GM23338 (cell line): ENCODE results near the gene KRTAP4-3. TPM values are rescaled to one million over a fixed set of nuclear protein-coding genes. Genes with fewer than 3 reads are reported as not detected.

Experiments
- ATAC-seq: fragments of 200-7000 bp; cut with Tn5 transposase; 3 replicates; pipeline ENCODE4 v1.9.1; 2020
- DNase-seq: peaks from one replicate; pipeline ENCODE4 v3.0.0-alpha.2; 2015; ENCODE audit warnings: low spot score
- H2AFZ ChIP-seq: fragments of 200-600 bp; sonication (generic); 2 replicates; pipeline ENCODE4 v1.8.0; 2016; ENCODE audit warnings: antibody characterized with exemption, mild to moderate bottlenecking, moderate library complexity
- H3F3A ChIP-seq: fragments of 200-600 bp; sonication (generic); replicated peaks from 2 replicates; pipeline ENCODE4 v1.8.0; 2017; ENCODE audit warnings: antibody characterized with exemption, mixed run types, low read depth
- H3K27ac ChIP-seq: fragments of 200-600 bp; sonication (generic); 2 replicates; pipeline ENCODE4 v1.6.1; 2016; ENCODE audit warnings: low read depth
- H3K27me3 ChIP-seq: fragments of 200-600 bp; sonication (generic); 2 replicates; pipeline ENCODE4 v1.8.0; 2016; ENCODE audit warnings: mild to moderate bottlenecking, mixed run types, moderate library complexity; ENCODE audit not compliant: insufficient read depth
- H3K36me3 ChIP-seq: fragments of 200-600 bp; sonication (generic); 2 replicates; pipeline ENCODE4 v1.8.0; 2016; ENCODE audit warnings: mild to moderate bottlenecking; ENCODE audit not compliant: insufficient read depth
- H3K4me1 ChIP-seq: fragments of 200-600 bp; sonication (generic); 2 replicates; pipeline ENCODE4 v1.8.0; 2016; ENCODE audit warnings: mild to moderate bottlenecking, moderate library complexity; ENCODE audit not compliant: insufficient read depth
- H3K4me2 ChIP-seq: fragments of 200-600 bp; sonication (generic); 2 replicates; pipeline ENCODE4 v1.7.1; 2017; ENCODE audit warnings: mixed run types
- H3K4me3 ChIP-seq: fragments of 200-600 bp; sonication (generic); 2 replicates; pipeline ENCODE4 v1.6.1; 2016; ENCODE audit warnings: mixed run types
- H3K79me2 ChIP-seq: fragments of 200-600 bp; sonication (generic); replicated peaks from 2 replicates; pipeline ENCODE4 v1.8.0; 2017; ENCODE audit warnings: mild to moderate bottlenecking; ENCODE audit not compliant: insufficient read depth
- H3K9me2 ChIP-seq: fragments of 200-600 bp; sonication (generic); 2 replicates; pipeline ENCODE4 v1.8.0; 2017; ENCODE audit not compliant: insufficient read depth
- H4K20me1 ChIP-seq: fragments of 200-600 bp; sonication (generic); replicated peaks from 2 replicates; pipeline ENCODE4 v1.8.0; 2017; ENCODE audit warnings: mild to moderate bottlenecking; ENCODE audit not compliant: insufficient read depth
- H3K27ac Mint-ChIP-seq: 2 replicates; pipeline ENCODE4 v1.8.0; 2020; ENCODE audit warnings: inconsistent platforms, mild to moderate bottlenecking, moderate library complexity, mixed read lengths
- H3K27me3 Mint-ChIP-seq: 3 replicates; pipeline ENCODE4 v1.8.0; 2022; ENCODE audit warnings: low read depth, mild to moderate bottlenecking, moderate library complexity, mixed read lengths, inconsistent platforms; ENCODE audit not compliant: insufficient read depth, poor library complexity
- H3K36me3 Mint-ChIP-seq: 3 replicates; pipeline ENCODE4 v1.8.0; 2021; ENCODE audit warnings: low read depth, mild to moderate bottlenecking, inconsistent platforms, moderate library complexity, mixed read lengths
- H3K4me1 Mint-ChIP-seq: 3 replicates; pipeline ENCODE4 v1.8.0; 2020; ENCODE audit warnings: mild to moderate bottlenecking, inconsistent platforms, mixed read lengths
- H3K4me3 Mint-ChIP-seq: 3 replicates; pipeline ENCODE4 v1.8.0; 2021; ENCODE audit warnings: moderate library complexity, mild to moderate bottlenecking, inconsistent platforms, mixed read lengths
- H3K9me3 Mint-ChIP-seq: 3 replicates; pipeline ENCODE4 v1.8.0; 2020; ENCODE audit warnings: moderate library complexity, mild to moderate bottlenecking, inconsistent platforms, mixed read lengths
- CREB1 ChIP-seq: fragments of 250-450 bp; sonication (Bioruptor Pico); IDR thresholded peaks from 2 replicates; pipeline ENCODE4 v1.5.0; 2020; ENCODE audit warnings: low read depth, mild to moderate bottlenecking, moderate library complexity
- CTCF ChIP-seq, 2 experiments: fragments of 200-600 bp in 1 of 2; sonication (generic) in 1 of 2; conservative IDR thresholded peaks; 2 replicates each; pipeline versions ENCODE4 v1.5.1 to v1.6.1; 2016 to 2017; ENCODE audit warnings: antibody characterized with exemption in 2 of 2, low read depth in 2 of 2, mild to moderate bottlenecking in 2 of 2, moderate library complexity in 1 of 2
- ETS1 ChIP-seq: IDR thresholded peaks from 2 replicates; pipeline ENCODE4 v1.6.1; 2016; ENCODE audit warnings: antibody characterized with exemption
- EZH2 ChIP-seq: fragments of 200-600 bp; sonication (generic); IDR thresholded peaks from one replicate; pipeline ENCODE4 v1.8.0; 2017; ENCODE audit warnings: antibody characterized with exemption, mild to moderate bottlenecking, low read depth; ENCODE audit not compliant: unreplicated experiment
- EZH2phosphoT487 ChIP-seq: fragments of 200-600 bp; sonication (generic); IDR thresholded peaks from one replicate; pipeline ENCODE4 v1.8.1; 2018; ENCODE audit warnings: antibody characterized with exemption; ENCODE audit not compliant: unreplicated experiment
- JUNB ChIP-seq: IDR thresholded peaks from one replicate; pipeline ENCODE4 v1.6.1; 2016; ENCODE audit warnings: antibody characterized with exemption; ENCODE audit not compliant: unreplicated experiment
- NANOG ChIP-seq: IDR thresholded peaks from 2 replicates; pipeline ENCODE4 v1.6.1; 2016; ENCODE audit warnings: antibody characterized with exemption, borderline replicate concordance
- POLR2AphosphoS5 ChIP-seq: IDR thresholded peaks from 2 replicates; pipeline ENCODE4 v1.6.1; 2016; ENCODE audit warnings: antibody characterized with exemption, low read depth
- REST ChIP-seq: IDR thresholded peaks from one replicate; pipeline ENCODE4 v1.6.1; 2018; ENCODE audit warnings: antibody characterized with exemption; ENCODE audit not compliant: unreplicated experiment
- STAT1 ChIP-seq: IDR thresholded peaks from one replicate; pipeline ENCODE4 v1.6.1; 2016; ENCODE audit warnings: antibody characterized with exemption; ENCODE audit not compliant: unreplicated experiment
- ZNF114 ChIP-seq: fragments of 250-450 bp; sonication (Bioruptor Pico); IDR thresholded peaks from 2 replicates; pipeline ENCODE4 v1.5.0; 2020; ENCODE audit warnings: mild to moderate bottlenecking, moderate library complexity
- ZNF331 ChIP-seq: fragments of 250-450 bp; sonication (Bioruptor Pico); IDR thresholded peaks from 2 replicates; pipeline ENCODE4 v1.5.0; 2020; ENCODE audit warnings: low read depth, mild to moderate bottlenecking, moderate library complexity
- ZNF462 ChIP-seq: fragments of 250-450 bp; sonication (Bioruptor Pico); IDR thresholded peaks from 2 replicates; pipeline ENCODE4 v1.5.0; 2020; ENCODE audit warnings: mild to moderate bottlenecking, moderate library complexity
- polyA plus RNA-seq: library from polyadenylated mRNA; unstranded; fragments of >200 nt; fragmentation: Nextera tagmentation; extraction: Ambion mirVana; gene quantifications from 2 replicates; pipeline ENCODE4 v1.2.1, GENCODE V29; 2016
- total RNA-seq: library from RNA; depleted of rRNA; stranded (reverse); fragments of >200 nt; shearing (Covaris generic); gene quantifications from 2 replicates; pipeline ENCODE4 v1.2.3, GENCODE V29; 2014

Gene KRTAP4-3
- total and polyA plus RNA-seq, 2 experiments from 2014 or later, result not detected

- Mint-ChIP-seq H3K9me3 (no peaks in the 10 kb centered on the region), H3K27ac (no peak overlapping the region), H3K4me3 (no peak overlapping the region), H3K4me1 (peaks cover 3% of the 10 kb centered on the region; the same call in 2 of the 3 replicates), H3K27me3 (peaks cover 5% of the 10 kb centered on the region), H3K36me3 (no peaks in the 10 kb centered on the region)
- Histone ChIP-seq H3K4me3 (no peak overlapping the region), H3K79me2 (no peaks in the 10 kb centered on the region), H3K4me2 (no peak overlapping the region), H3F3A (no peaks in the 10 kb centered on the region), H4K20me1 (no peaks in the 10 kb centered on the region), H3K27ac (no peak overlapping the region), H3K36me3 (no peaks in the 10 kb centered on the region), H2AFZ (no peak overlapping the region), H3K9me2 (no peaks in the 10 kb centered on the region), H3K27me3 (no peaks in the 10 kb centered on the region), H3K4me1 (0 out of 2 replicates have a peak, but pooled peaks cover 3% of the 10 kb centered on the region)
- ATAC-seq, result no peak
- DNase-seq, result no peak
- TF ChIP-seq CREB1 (CRISPR knock-in tag), result no peak
- TF ChIP-seq CTCF (conservative IDR thresholded peaks at IDR 0.05; ENCODE audit: low read depth in 2 of 2), result no peak
- TF ChIP-seq ZNF462 (CRISPR knock-in tag), result no peak
- no peak for TF ChIP-seq NANOG
- no peak for TF ChIP-seq REST
- no peak for TF ChIP-seq EZH2phosphoT487
- TF ChIP-seq ZNF331 (CRISPR knock-in tag), result no peak
- TF ChIP-seq JUNB, result no peak
- no peak for TF ChIP-seq ETS1
- no peak for TF ChIP-seq STAT1
- no peak for TF ChIP-seq ZNF114 (CRISPR knock-in tag)
- no peak for TF ChIP-seq POLR2AphosphoS5
- TF ChIP-seq EZH2, result no peak
These were observed 16.5 kb downstream of the KRTAP4-3 start for GRCh38 chr17:41151525-41151924.
